ENCODE results near the gene CASTOR1.

DNA sequence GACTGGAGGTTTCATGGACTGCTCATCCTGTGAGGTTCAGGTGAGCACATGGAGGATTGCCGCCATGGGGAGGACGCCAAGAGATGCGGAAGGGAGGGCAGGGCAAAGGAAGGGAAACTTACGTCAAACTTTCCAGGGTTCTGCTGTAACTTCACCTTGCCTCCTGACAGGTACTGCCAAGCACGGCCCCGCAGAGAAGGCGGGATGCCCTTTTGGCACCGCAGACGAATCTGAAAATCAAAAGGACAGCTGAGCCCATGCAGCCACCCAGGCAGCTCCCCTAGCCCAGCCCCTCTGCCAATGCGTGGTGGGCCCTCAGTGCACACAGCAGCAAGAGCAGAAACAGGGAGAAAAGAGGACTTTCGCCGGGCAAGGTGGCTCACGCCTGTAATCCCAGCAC, 10.0 kb upstream of the CASTOR1 start:
- TF ChIP-seq, protein P1, sequence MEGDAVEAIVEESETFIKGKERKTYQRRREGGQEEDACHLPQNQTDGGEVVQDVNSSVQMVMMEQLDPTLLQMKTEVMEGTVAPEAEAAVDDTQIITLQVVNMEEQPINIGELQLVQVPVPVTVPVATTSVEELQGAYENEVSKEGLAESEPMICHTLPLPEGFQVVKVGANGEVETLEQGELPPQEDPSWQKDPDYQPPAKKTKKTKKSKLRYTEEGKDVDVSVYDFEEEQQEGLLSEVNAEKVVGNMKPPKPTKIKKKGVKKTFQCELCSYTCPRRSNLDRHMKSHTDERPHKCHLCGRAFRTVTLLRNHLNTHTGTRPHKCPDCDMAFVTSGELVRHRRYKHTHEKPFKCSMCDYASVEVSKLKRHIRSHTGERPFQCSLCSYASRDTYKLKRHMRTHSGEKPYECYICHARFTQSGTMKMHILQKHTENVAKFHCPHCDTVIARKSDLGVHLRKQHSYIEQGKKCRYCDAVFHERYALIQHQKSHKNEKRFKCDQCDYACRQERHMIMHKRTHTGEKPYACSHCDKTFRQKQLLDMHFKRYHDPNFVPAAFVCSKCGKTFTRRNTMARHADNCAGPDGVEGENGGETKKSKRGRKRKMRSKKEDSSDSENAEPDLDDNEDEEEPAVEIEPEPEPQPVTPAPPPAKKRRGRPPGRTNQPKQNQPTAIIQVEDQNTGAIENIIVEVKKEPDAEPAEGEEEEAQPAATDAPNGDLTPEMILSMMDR (IDR thresholded peaks at IDR 0.05), result no peak
- TF ChIP-seq POLR2A (IDR thresholded peaks at IDR 0.05), result no peak

All from thyroid gland (tissue), 4 donors.